SK-N-SH (cell line): Measurements from ENCODE around the gene PSMA1. TPM values are rescaled to one million over a fixed set of nuclear protein-coding genes. Genes with fewer than 3 reads are reported as not detected.

ENCODE experiments used
- CTCF ChIA-PET: fragments of 300-600, 350-600 bp; formaldehyde crosslinking; extraction: SDS; loops from one replicate; lab custom pipeline; 2021; lab: Yijun Ruan, JAX
- POLR2A ChIA-PET: fragments of 350-600 bp; sonication (Branson Sonifier 250); formaldehyde crosslinking; extraction: SDS; loops from one replicate; lab custom pipeline; 2020; ENCODE audit warnings: antibody characterized with exemption, inconsistent platforms; lab: Yijun Ruan, JAX
- DNase-seq: peaks from one replicate; pipeline ENCODE4 v3.0.0; 2012
- H2AFZ ChIP-seq: fragments of 200-600 bp; sonication (generic); 2 replicates; pipeline ENCODE4 v1.8.1; 2016; ENCODE audit warnings: antibody characterized with exemption, mild to moderate bottlenecking, low read depth
- H3F3A ChIP-seq: fragments of 200-600 bp; sonication (generic); replicated peaks from 2 replicates; pipeline ENCODE3; 2016; ENCODE audit warnings: antibody characterized with exemption, mild to moderate bottlenecking; ENCODE audit not compliant: insufficient read depth
- H3K27ac ChIP-seq, 2 experiments: fragments of 200-500 bp in 1 of 2; fragments of 200-600 bp in 1 of 2; sonication (Bioruptor generic) in 1 of 2; sonication (generic), shearing (Covaris generic) in 1 of 2; 2 replicates each; pipeline versions ENCODE4 v1.5.1 to v1.6.1; 2014 to 2016; ENCODE audit warnings: low read depth in 2 of 2, inconsistent platforms in 1 of 2, low read length in 1 of 2, mild to moderate bottlenecking in 1 of 2, mixed read lengths in 1 of 2
- H3K27me3 ChIP-seq: fragments of 200-600 bp; sonication (generic), shearing (Covaris generic); 2 replicates; pipeline ENCODE4 v1.6.1; 2016; ENCODE audit warnings: mixed run types; ENCODE audit not compliant: insufficient read depth
- H3K36me3 ChIP-seq, 2 experiments: fragments of 200-500 bp in 1 of 2; fragments of 200-600 bp in 1 of 2; sonication (Bioruptor generic) in 1 of 2; sonication (generic) in 1 of 2; replicated peaks in 1 of 2; 2 replicates each; pipeline versions ENCODE3 to v1.5.1; 2014 to 2016; ENCODE audit warnings: low read length in 1 of 2, mild to moderate bottlenecking in 1 of 2; ENCODE audit not compliant: insufficient read depth in 2 of 2, control insufficient read depth in 1 of 2
- H3K4me1 ChIP-seq, 2 experiments: fragments of 200-500 bp in 1 of 2; fragments of 200-600 bp in 1 of 2; sonication (Bioruptor generic) in 1 of 2; sonication (generic), shearing (Covaris generic) in 1 of 2; 2 replicates each; pipeline versions ENCODE4 v1.5.1 to v1.6.1; 2014 to 2016; ENCODE audit warnings: low read depth in 1 of 2, low read length in 1 of 2, mixed run types in 1 of 2; ENCODE audit not compliant: insufficient read depth in 2 of 2, control insufficient read depth in 1 of 2
- H3K4me2 ChIP-seq: fragments of 200-600 bp; sonication (generic), shearing (Covaris generic); 2 replicates; pipeline ENCODE4 v1.6.1; 2017; ENCODE audit warnings: mixed run types
- H3K4me3 ChIP-seq, 2 experiments: fragments of 200-500 bp in 1 of 2; fragments of 200-600 bp in 1 of 2; sonication (Bioruptor generic) in 1 of 2; sonication (generic), shearing (Covaris generic) in 1 of 2; 2 replicates each; pipeline versions ENCODE4 v1.5.1 to v1.8.1; 2014 to 2016; ENCODE audit warnings: low read depth in 2 of 2, inconsistent platforms in 1 of 2, low read length in 1 of 2, mild to moderate bottlenecking in 1 of 2, mixed read lengths in 1 of 2, moderate library complexity in 1 of 2
- H3K79me2 ChIP-seq: fragments of 200-600 bp; sonication (generic); 2 replicates; pipeline ENCODE4 v1.8.1; 2017; ENCODE audit warnings: mild to moderate bottlenecking; ENCODE audit not compliant: insufficient read depth
- H3K9ac ChIP-seq: fragments of 200-600 bp; sonication (generic); 2 replicates; pipeline ENCODE4 v1.6.1; 2017; ENCODE audit warnings: mixed run types
- H3K9me2 ChIP-seq: fragments of 200-600 bp; sonication (generic); 2 replicates; pipeline ENCODE4 v1.6.1; 2017; ENCODE audit warnings: mixed run types
- H3K9me3 ChIP-seq: fragments of 200-600 bp; sonication (generic); 2 replicates; pipeline ENCODE4 v1.6.1; 2017; ENCODE audit warnings: mixed run types, mild to moderate bottlenecking, moderate library complexity
- H4K20me1 ChIP-seq: fragments of 200-600 bp; sonication (generic); 2 replicates; pipeline ENCODE4 v1.6.1; 2017; ENCODE audit warnings: mild to moderate bottlenecking, mixed run types; ENCODE audit not compliant: insufficient read depth
- CHD2 ChIP-seq: fragments of 150-350 bp; IDR thresholded peaks from 2 replicates; pipeline ENCODE4 v1.6.1; 2018; ENCODE audit warnings: low read length; ENCODE audit not compliant: partially characterized antibody
- CTCF ChIP-seq: fragments of 200-600 bp; sonication (generic); IDR thresholded peaks from 2 replicates; pipeline ENCODE4 v1.6.1; 2017; ENCODE audit warnings: antibody characterized with exemption, mild to moderate bottlenecking, moderate library complexity
- EZH2phosphoT487 ChIP-seq: fragments of 200-600 bp; sonication (generic); IDR thresholded peaks from 2 replicates; pipeline ENCODE4 v1.6.1; 2017; ENCODE audit warnings: low read depth, mixed run types, mild to moderate bottlenecking, antibody characterized with exemption, moderate library complexity, borderline replicate concordance
- FOXM1 ChIP-seq: IDR thresholded peaks from 2 replicates; pipeline ENCODE4 v1.4.0; 2012; ENCODE audit warnings: low read depth, mild to moderate bottlenecking
- GABPA ChIP-seq: IDR thresholded peaks from 2 replicates; pipeline ENCODE4 v1.4.0; 2012; ENCODE audit warnings: low read depth, mild to moderate bottlenecking
- GATA2 ChIP-seq: sonication (generic); formaldehyde crosslinking; IDR thresholded peaks from 2 replicates; pipeline ENCODE4 v1.5.0; 2020; ENCODE audit warnings: mild to moderate bottlenecking, missing genetic modification reagents
- MEF2A ChIP-seq: IDR thresholded peaks from 2 replicates; pipeline ENCODE4 v1.4.0; 2012; ENCODE audit warnings: low read depth, borderline replicate concordance
- MXI1 ChIP-seq: IDR thresholded peaks from 2 replicates; pipeline ENCODE4 v1.6.1; 2012; ENCODE audit warnings: mild to moderate bottlenecking, low read depth, low read length, improper control_type of control experiment
- NFIC ChIP-seq: IDR thresholded peaks from 2 replicates; pipeline ENCODE4 v1.4.0; 2012; ENCODE audit warnings: borderline replicate concordance
- RCOR1 ChIP-seq: fragments of 150-350 bp; IDR thresholded peaks from 2 replicates; pipeline ENCODE4 v1.6.1; 2017; ENCODE audit warnings: antibody characterized with exemption, low read length
- RFX5 ChIP-seq: IDR thresholded peaks from 2 replicates; pipeline ENCODE4 v1.6.1; 2012; ENCODE audit warnings: mild to moderate bottlenecking, improper control_type of control experiment, low read length
- RXRA ChIP-seq: IDR thresholded peaks from 2 replicates; pipeline ENCODE4 v1.4.0; 2012; ENCODE audit warnings: low read depth, mild to moderate bottlenecking, borderline replicate concordance
- SIN3A ChIP-seq: IDR thresholded peaks from 2 replicates; pipeline ENCODE4 v1.6.1; 2012; ENCODE audit warnings: low read depth, mild to moderate bottlenecking, low read length, moderate library complexity, borderline replicate concordance
- SMC3 ChIP-seq: IDR thresholded peaks from 2 replicates; pipeline ENCODE4 v1.6.1; 2012; ENCODE audit warnings: low read depth, low read length, improper control_type of control experiment
- TCF12 ChIP-seq: IDR thresholded peaks from 2 replicates; pipeline ENCODE4 v1.4.0; 2012
- TEAD4 ChIP-seq: IDR thresholded peaks from 2 replicates; pipeline ENCODE4 v1.4.0; 2012; ENCODE audit warnings: mild to moderate bottlenecking, borderline replicate concordance; ENCODE audit not compliant: insufficient read depth
- USF1 ChIP-seq: IDR thresholded peaks from 2 replicates; pipeline ENCODE4 v1.4.0; 2012; ENCODE audit warnings: low read depth, borderline replicate concordance
- USF2 ChIP-seq: fragments of 150-350 bp; IDR thresholded peaks from 2 replicates; pipeline ENCODE4 v1.6.1; 2017; ENCODE audit warnings: antibody characterized with exemption, low read length, low read depth, borderline replicate concordance
- ZBTB33 ChIP-seq: IDR thresholded peaks from 2 replicates; pipeline ENCODE4 v1.4.0; 2012; ENCODE audit warnings: low read depth, borderline replicate concordance
- WGBS: methylation state at CpG from one replicate; pipeline ENCODE4 v1.1.6; 2017; ENCODE audit warnings: low lambda C conversion rate; 5-methylcytosine and 5-hydroxymethylcytosine counted together
- polyA plus RNA-seq, 3 experiments: library from polyadenylated mRNA; depleted of rRNA; stranded (reverse); fragments of >200 nt; gene quantifications; 2 replicates each; pipeline ENCODE4 v1.2.3, GENCODE V29; 2012
- TF ChIP-seq, protein P1 (sequence below): IDR thresholded peaks from 2 replicates; pipeline ENCODE4; 2012

The PSMA1 gene
- polyA plus RNA-seq, 1 of the 3 experiments (the other 2 are of a cell fraction): 166 TPM

DNA sequence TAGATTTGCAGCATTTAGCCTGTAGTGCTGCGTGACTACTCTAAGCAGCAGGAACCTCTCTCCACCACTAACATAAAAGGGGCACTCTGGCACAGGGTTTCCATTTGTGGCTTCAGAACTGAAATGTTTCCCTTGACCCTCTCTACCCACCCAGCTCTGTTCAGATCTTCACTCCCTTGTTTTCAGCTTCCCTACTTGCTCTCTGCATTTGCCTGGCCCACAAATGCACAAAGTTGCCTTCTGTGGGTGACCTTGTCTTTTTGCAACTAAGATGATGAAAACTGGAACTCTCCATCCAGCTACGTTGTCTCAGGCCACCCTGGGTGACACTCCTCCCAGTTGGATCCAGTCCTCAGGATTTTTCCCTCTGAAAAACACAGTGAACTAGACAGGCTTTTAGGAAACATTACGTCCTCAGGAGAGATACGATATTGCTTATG is 19.8 kb upstream of the PSMA1 start:
- Histone ChIP-seq H3K79me2 (no peaks in the 10 kb centered on the region), H4K20me1 (no peaks in the 10 kb centered on the region), H3K9ac (no peak overlapping the region), H3K4me3 (no peak overlapping the region), H3K36me3 (no peaks in the 10 kb centered on the region), H3K9me2 (no peaks in the 10 kb centered on the region), H3K4me2 (no peak overlapping the region), H3F3A (no peaks in the 10 kb centered on the region), H2AFZ (no peak overlapping the region), H3K4me1 (peaks cover 0 to 5% of the 10 kb centered on the region in 2 experiments; a peak in 1 of 4 replicates), H3K9me3 (no peaks in the 10 kb centered on the region), H3K27ac (no peak overlapping the region), H3K27me3 (no peaks in the 10 kb centered on the region)
- ChIA-PET POLR2A (no interaction called here), CTCF (interaction anchor here (0.9 to 2.8 kb wide), 4 partner anchors 10 to 466 kb away, joined by 3 to 17 read pairs (median 3); no protein-coding TSS in a partner anchor)
- WGBS: 70% methylated on average over 4 of the region's 4 CpGs
- TF ChIP-seq SIN3A (no peak), RFX5 (no peak), USF2 (no peak), TEAD4 (no peak), MEF2A (no peak), EZH2phosphoT487 (no peak), USF1 (no peak), SMC3 (no peak), GABPA (no peak), RCOR1 (no peak)
- no peak for DNase-seq

DNA sequence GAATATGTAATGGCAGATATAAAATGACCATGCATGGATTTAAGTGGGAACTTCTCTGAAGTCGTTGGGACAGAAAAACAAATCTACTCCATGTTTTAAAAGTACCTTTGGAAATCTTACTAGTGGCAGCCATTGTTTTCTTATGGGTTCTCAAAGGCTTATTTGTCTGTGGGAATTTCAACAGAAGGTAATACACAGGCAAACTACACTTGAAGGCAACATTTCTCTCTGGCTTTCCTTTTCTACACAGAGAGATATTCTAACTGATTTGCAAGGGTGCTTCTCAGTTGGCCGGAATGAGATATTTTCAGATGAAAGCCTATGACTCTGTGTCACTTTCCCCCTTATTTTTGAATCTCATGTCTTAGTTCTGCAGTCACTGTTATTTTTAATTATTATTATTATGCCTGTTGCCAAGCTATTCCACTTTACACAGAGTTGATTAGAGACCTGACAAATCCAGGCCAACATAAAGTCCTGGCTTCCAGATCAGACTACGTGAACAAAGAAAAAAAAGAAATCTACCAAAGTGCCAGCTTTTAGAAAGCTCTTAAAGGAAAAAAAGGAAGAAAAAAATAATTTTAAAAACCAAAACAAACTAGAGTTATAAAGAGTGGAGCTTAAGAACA is 18.9 kb upstream of the PSMA1 start:
- Histone ChIP-seq H3K9me3 (no peaks in the 10 kb centered on the region), H3F3A (no peaks in the 10 kb centered on the region), H3K9ac (no peak overlapping the region), H3K79me2 (no peaks in the 10 kb centered on the region), H3K9me2 (no peaks in the 10 kb centered on the region), H4K20me1 (no peaks in the 10 kb centered on the region), H2AFZ (no peak overlapping the region), H3K27ac (no peak overlapping the region), H3K4me2 (no peak overlapping the region), H3K4me3 (no peak overlapping the region), H3K4me1 (peaks cover 0 to 5% of the 10 kb centered on the region in 2 experiments; a peak in 1 of 4 replicates)
- 72% methylated on average over 3 of the region's 3 CpGs for WGBS
- no peak for DNase-seq
- CTCF ChIA-PET: interaction anchor here (0.6 to 3.3 kb wide), 6 partner anchors 44 to 534 kb away, joined by 3 to 17 read pairs (median 3); partner anchors contain the start of genes CALCB and PDE3B
- TF ChIP-seq TCF12 (no peak), MXI1 (no peak), USF1 (no peak), GABPA (no peak), FOXM1 (no peak), NFIC (no peak), CHD2 (no peak), CTCF (no peak), GATA2 (CRISPR knock-in tag) (no peak), MEF2A (no peak), ZBTB33 (no peak), RXRA (no peak), TEAD4 (no peak)
- TF ChIP-seq, protein P1, sequence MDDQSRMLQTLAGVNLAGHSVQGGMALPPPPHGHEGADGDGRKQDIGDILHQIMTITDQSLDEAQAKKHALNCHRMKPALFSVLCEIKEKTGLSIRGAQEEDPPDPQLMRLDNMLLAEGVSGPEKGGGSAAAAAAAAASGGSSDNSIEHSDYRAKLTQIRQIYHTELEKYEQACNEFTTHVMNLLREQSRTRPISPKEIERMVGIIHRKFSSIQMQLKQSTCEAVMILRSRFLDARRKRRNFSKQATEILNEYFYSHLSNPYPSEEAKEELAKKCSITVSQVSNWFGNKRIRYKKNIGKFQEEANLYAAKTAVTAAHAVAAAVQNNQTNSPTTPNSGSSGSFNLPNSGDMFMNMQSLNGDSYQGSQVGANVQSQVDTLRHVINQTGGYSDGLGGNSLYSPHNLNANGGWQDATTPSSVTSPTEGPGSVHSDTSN: no peak
- TF ChIP-seq, all 33 proteins: peak for 0
- H3K36me3 ChIP-seq: no peaks in the 10 kb centered on the region
- POLR2A ChIA-PET: no interaction called here
- H3K27me3 ChIP-seq: no peaks in the 10 kb centered on the region
